Measurements from ENCODE around the gene WTIP.

WTIP gene

GRCh38 chr19:34480971-34481841 lies at the start of gene WTIP:
TSS of gene WTIP (plus strand) at chr19:34481758. CDS start at chr19:34481975, 217 bp downstream.
- peak; percentile 75 for DNase-seq (ENCODE audit: low read depth)
- H3K4me3 ChIP-seq (ENCODE audit: control insufficient read depth, low read depth, low read length), result peak within 1 kb of the TSS; percentile 62
- TF ChIP-seq, protein P1, sequence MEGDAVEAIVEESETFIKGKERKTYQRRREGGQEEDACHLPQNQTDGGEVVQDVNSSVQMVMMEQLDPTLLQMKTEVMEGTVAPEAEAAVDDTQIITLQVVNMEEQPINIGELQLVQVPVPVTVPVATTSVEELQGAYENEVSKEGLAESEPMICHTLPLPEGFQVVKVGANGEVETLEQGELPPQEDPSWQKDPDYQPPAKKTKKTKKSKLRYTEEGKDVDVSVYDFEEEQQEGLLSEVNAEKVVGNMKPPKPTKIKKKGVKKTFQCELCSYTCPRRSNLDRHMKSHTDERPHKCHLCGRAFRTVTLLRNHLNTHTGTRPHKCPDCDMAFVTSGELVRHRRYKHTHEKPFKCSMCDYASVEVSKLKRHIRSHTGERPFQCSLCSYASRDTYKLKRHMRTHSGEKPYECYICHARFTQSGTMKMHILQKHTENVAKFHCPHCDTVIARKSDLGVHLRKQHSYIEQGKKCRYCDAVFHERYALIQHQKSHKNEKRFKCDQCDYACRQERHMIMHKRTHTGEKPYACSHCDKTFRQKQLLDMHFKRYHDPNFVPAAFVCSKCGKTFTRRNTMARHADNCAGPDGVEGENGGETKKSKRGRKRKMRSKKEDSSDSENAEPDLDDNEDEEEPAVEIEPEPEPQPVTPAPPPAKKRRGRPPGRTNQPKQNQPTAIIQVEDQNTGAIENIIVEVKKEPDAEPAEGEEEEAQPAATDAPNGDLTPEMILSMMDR (conservative IDR thresholded peaks at IDR 0.05; ENCODE audit: control insufficient read depth, insufficient read depth, low read depth, low read length), result no peak

DNA sequence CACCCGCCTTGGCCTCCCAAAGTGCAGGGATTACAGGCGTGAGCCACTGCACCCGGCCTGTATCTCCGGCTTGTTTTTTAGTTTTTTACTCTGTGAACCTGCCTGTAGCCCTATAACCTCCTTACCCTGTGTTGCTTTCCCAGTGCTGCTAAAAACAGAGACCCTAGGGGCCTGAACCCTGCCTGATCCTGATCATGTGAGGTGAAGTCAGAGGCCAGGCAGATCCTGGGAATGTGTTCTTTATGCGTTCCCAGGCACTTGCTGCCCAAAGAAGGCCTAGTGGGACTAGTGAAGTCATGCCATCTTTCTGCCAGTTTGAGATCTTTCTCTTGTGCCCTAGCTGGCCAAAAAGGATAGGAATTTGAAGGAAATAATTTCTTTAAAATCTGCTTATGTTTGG lies 48.8 kb upstream of the WTIP start:
- H3K4me3 ChIP-seq (ENCODE audit: control insufficient read depth, low read depth, low read length), result no peak overlapping the region
- DNase-seq (ENCODE audit: low read depth), result peak; percentile 71
- TF ChIP-seq, protein P1 (conservative IDR thresholded peaks at IDR 0.05; ENCODE audit: control insufficient read depth, insufficient read depth, low read depth, low read length), result no peak

- TF ChIP-seq, protein P1 (conservative IDR thresholded peaks at IDR 0.05; ENCODE audit: control insufficient read depth, insufficient read depth, low read depth, low read length), result no peak
- no peak for DNase-seq (ENCODE audit: low read depth)
- H3K4me3 ChIP-seq (ENCODE audit: control insufficient read depth, low read depth, low read length), result no peak overlapping the region
These were observed 44.8 kb upstream of the WTIP start for GRCh38 chr19:34436716-34437115.

DNA sequence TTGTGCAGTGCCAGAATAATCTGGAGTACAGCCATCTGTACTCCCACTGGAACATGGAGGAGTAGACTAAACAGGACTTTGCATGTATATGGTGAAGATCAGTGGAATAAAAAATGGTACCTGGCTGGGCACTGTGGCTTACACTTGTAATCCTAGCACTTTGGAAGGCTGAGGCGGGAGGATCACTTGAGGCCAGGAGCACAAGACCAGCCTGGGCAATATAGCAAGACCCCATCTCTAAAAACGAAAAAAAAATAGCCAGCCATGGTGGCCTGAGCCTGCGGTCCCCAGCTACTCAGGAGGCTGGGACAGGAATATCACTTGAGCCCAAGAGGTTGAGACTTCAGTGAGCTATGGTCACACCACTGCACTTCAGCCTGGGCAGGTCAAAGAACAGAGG lies 33.4 kb upstream of the WTIP start:
- no peak for DNase-seq (ENCODE audit: low read depth)
- TF ChIP-seq, protein P1 (conservative IDR thresholded peaks at IDR 0.05; ENCODE audit: control insufficient read depth, insufficient read depth, low read depth, low read length), result no peak
- no peak overlapping the region for H3K4me3 ChIP-seq (ENCODE audit: control insufficient read depth, low read depth, low read length)

- no peak overlapping the region for H3K4me3 ChIP-seq (ENCODE audit: control insufficient read depth, low read depth, low read length)
- TF ChIP-seq, protein P1 (conservative IDR thresholded peaks at IDR 0.05; ENCODE audit: control insufficient read depth, insufficient read depth, low read depth, low read length), result no peak
- no peak for DNase-seq (ENCODE audit: low read depth)
These were observed 28.8 kb upstream of the WTIP start for GRCh38 chr19:34452723-34453122.

GRCh38 chr19:34454091-34454490 lies 27.5 kb upstream of the WTIP start:
- no peak overlapping the region for H3K4me3 ChIP-seq (ENCODE audit: control insufficient read depth, low read depth, low read length)
- no peak for DNase-seq (ENCODE audit: low read depth)
- TF ChIP-seq, protein P1 (conservative IDR thresholded peaks at IDR 0.05; ENCODE audit: control insufficient read depth, insufficient read depth, low read depth, low read length), result no peak
